Breast epithelium (tissue), 3 donors: ENCODE results near the gene ARL6IP1.
"Not testable (repeated sequence)": the region's sequence is repeated elsewhere in the genome, so short reads cannot be mapped to it uniquely, and the experiment has no call there.

Experiments
- POLR2A ChIP-seq: fragments of 450-650 bp; IDR thresholded peaks from one replicate; pipeline ENCODE4 v1.6.1; 2016; ENCODE audit warnings: antibody characterized with exemption, mild to moderate bottlenecking, moderate library complexity
- TF ChIP-seq, protein P1 (sequence below), 3 donors: fragments of 450-650 bp; IDR thresholded peaks; one replicate each; pipeline ENCODE4 v1.5.1; 2016 to 2017; ENCODE audit warnings: antibody characterized with exemption in 3 of 3, mild to moderate bottlenecking in 3 of 3, moderate library complexity in 3 of 3

DNA sequence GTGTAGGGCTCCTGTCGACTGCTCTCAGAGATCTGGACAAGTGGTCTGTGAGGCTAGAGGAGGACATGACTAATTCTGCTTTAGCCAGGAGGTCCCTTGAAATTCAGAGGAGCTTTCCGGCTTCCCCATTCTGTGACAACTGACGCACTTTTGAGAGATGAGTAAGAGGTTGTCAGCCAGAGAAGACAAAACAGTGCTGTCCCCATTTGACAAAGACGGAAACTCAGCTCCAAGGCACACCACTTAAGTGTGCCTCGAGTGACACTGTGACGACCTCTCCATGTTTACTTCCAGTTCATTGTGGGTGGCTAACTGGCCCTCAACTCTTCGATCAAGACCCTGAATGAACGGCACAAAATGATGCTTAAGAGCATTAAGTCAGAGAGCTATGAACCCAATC lies 58.5 kb downstream of the ARL6IP1 start:
- TF ChIP-seq POLR2A = not testable (repeated sequence)
- TF ChIP-seq, protein P1, sequence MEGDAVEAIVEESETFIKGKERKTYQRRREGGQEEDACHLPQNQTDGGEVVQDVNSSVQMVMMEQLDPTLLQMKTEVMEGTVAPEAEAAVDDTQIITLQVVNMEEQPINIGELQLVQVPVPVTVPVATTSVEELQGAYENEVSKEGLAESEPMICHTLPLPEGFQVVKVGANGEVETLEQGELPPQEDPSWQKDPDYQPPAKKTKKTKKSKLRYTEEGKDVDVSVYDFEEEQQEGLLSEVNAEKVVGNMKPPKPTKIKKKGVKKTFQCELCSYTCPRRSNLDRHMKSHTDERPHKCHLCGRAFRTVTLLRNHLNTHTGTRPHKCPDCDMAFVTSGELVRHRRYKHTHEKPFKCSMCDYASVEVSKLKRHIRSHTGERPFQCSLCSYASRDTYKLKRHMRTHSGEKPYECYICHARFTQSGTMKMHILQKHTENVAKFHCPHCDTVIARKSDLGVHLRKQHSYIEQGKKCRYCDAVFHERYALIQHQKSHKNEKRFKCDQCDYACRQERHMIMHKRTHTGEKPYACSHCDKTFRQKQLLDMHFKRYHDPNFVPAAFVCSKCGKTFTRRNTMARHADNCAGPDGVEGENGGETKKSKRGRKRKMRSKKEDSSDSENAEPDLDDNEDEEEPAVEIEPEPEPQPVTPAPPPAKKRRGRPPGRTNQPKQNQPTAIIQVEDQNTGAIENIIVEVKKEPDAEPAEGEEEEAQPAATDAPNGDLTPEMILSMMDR (IDR thresholded peaks at IDR 0.05) = not testable (repeated sequence)
